HEK293 (cell line): ENCODE data around the gene EDAR.

Experiments
- GFI1B ChIP-seq: fragments of 450-650 bp; formaldehyde crosslinking; IDR thresholded peaks from 2 replicates; pipeline ENCODE4 v1.5.1; 2016; ENCODE audit warnings: missing biosample characterization, missing genetic modification characterization
- IKZF3 ChIP-seq: fragments of 450-650 bp; IDR thresholded peaks from 2 replicates; pipeline ENCODE4 v1.5.0; 2018; ENCODE audit warnings: missing biosample characterization, mild to moderate bottlenecking, missing genetic modification characterization, moderate library complexity
- KLF16 ChIP-seq: fragments of 450-650 bp; formaldehyde crosslinking; IDR thresholded peaks from 2 replicates; pipeline ENCODE4 v1.5.1; 2017; ENCODE audit warnings: missing biosample characterization, missing genetic modification characterization
- MEIS1 ChIP-seq: sonication (generic); formaldehyde crosslinking; IDR thresholded peaks from 2 replicates; pipeline ENCODE4 v1.8.1; 2022; ENCODE audit warnings: missing genetic modification reagents, mild to moderate bottlenecking, borderline replicate concordance
- SP2 ChIP-seq: fragments of 450-650 bp; formaldehyde crosslinking; IDR thresholded peaks from 2 replicates; pipeline ENCODE4 v1.5.1; 2016; ENCODE audit warnings: missing biosample characterization, missing genetic modification characterization
- ZBTB26 ChIP-seq: fragments of 450-650 bp; formaldehyde crosslinking; optimal IDR thresholded peaks from 2 replicates; pipeline ENCODE3; 2016; ENCODE audit warnings: missing biosample characterization, mild to moderate bottlenecking, missing genetic modification characterization
- ZBTB48 ChIP-seq: fragments of 450-650 bp; formaldehyde crosslinking; IDR thresholded peaks from 2 replicates; pipeline ENCODE4 v1.5.1; 2016; ENCODE audit warnings: missing biosample characterization, missing genetic modification characterization
- ZBTB7A ChIP-seq: fragments of 450-650 bp; formaldehyde crosslinking; IDR thresholded peaks from 2 replicates; pipeline ENCODE4 v1.5.1; 2016; ENCODE audit warnings: low read depth, missing biosample characterization, missing genetic modification characterization
- ZNF114 ChIP-seq: fragments of 450-650 bp; formaldehyde crosslinking; IDR thresholded peaks from 2 replicates; pipeline ENCODE4 v1.5.0; 2017; ENCODE audit warnings: missing biosample characterization, missing genetic modification characterization
- ZNF157 ChIP-seq: fragments of 450-650 bp; formaldehyde crosslinking; IDR thresholded peaks from 2 replicates; pipeline ENCODE4 v1.5.1; 2016; ENCODE audit warnings: missing biosample characterization, missing genetic modification characterization
- ZNF202 ChIP-seq: fragments of 450-650 bp; formaldehyde crosslinking; IDR thresholded peaks from 2 replicates; pipeline ENCODE4 v1.5.1; 2016; ENCODE audit warnings: missing biosample characterization, missing genetic modification characterization, borderline replicate concordance
- ZNF221 ChIP-seq: fragments of 450-650 bp; formaldehyde crosslinking; IDR thresholded peaks from 2 replicates; pipeline ENCODE4 v1.5.1; 2017; ENCODE audit warnings: missing biosample characterization, missing genetic modification characterization, borderline replicate concordance
- ZNF23 ChIP-seq: fragments of 450-650 bp; formaldehyde crosslinking; IDR thresholded peaks from 2 replicates; pipeline ENCODE4 v1.5.1; 2016; ENCODE audit warnings: missing biosample characterization, missing genetic modification characterization, borderline replicate concordance
- ZNF280D ChIP-seq: fragments of 450-650 bp; formaldehyde crosslinking; IDR thresholded peaks from 2 replicates; pipeline ENCODE4 v1.5.1; 2016; ENCODE audit warnings: missing biosample characterization, missing genetic modification characterization
- ZNF311 ChIP-seq: fragments of 450-650 bp; formaldehyde crosslinking; IDR thresholded peaks from 2 replicates; pipeline ENCODE4 v1.5.1; 2017; ENCODE audit warnings: missing biosample characterization, missing genetic modification characterization, borderline replicate concordance
- ZNF335 ChIP-seq: fragments of 450-650 bp; formaldehyde crosslinking; conservative IDR thresholded peaks from 2 replicates; pipeline ENCODE4 v1.5.1; 2016; ENCODE audit warnings: missing biosample characterization, missing genetic modification characterization
- ZNF354C ChIP-seq: fragments of 450-650 bp; formaldehyde crosslinking; IDR thresholded peaks from 2 replicates; pipeline ENCODE4 v1.5.1; 2016; ENCODE audit warnings: missing biosample characterization, missing genetic modification characterization, low read depth, borderline replicate concordance
- ZNF514 ChIP-seq: fragments of 450-650 bp; formaldehyde crosslinking; IDR thresholded peaks from 2 replicates; pipeline ENCODE4 v1.5.1; 2016; ENCODE audit warnings: missing biosample characterization, missing genetic modification characterization
- ZNF561 ChIP-seq: fragments of 450-650 bp; IDR thresholded peaks from 2 replicates; pipeline ENCODE4 v1.5.1; 2018; ENCODE audit warnings: missing biosample characterization, missing genetic modification characterization, borderline replicate concordance
- ZNF610 ChIP-seq: fragments of 450-650 bp; formaldehyde crosslinking; IDR thresholded peaks from 2 replicates; pipeline ENCODE4 v1.5.1; 2016; ENCODE audit warnings: missing biosample characterization, missing genetic modification characterization, borderline replicate concordance
- ZNF621 ChIP-seq: fragments of 450-650 bp; formaldehyde crosslinking; IDR thresholded peaks from 2 replicates; pipeline ENCODE4 v1.5.1; 2017; ENCODE audit warnings: missing biosample characterization, missing genetic modification characterization
- ZNF626 ChIP-seq: fragments of 450-650 bp; sonication (Bioruptor Pico); formaldehyde crosslinking; IDR thresholded peaks from 2 replicates; pipeline ENCODE4 v1.5.1; 2018; ENCODE audit warnings: missing biosample characterization, missing genetic modification characterization, inconsistent platforms
- ZNF629 ChIP-seq: fragments of 450-650 bp; formaldehyde crosslinking; IDR thresholded peaks from 2 replicates; pipeline ENCODE4 v1.5.1; 2017; ENCODE audit warnings: missing biosample characterization, missing genetic modification characterization
- ZNF658 ChIP-seq: fragments of 450-650 bp; formaldehyde crosslinking; IDR thresholded peaks from 2 replicates; pipeline ENCODE4; 2016; ENCODE audit warnings: missing biosample characterization, missing genetic modification characterization
- ZNF670 ChIP-seq: fragments of 450-650 bp; formaldehyde crosslinking; IDR thresholded peaks from 2 replicates; pipeline ENCODE4 v1.5.1; 2016; ENCODE audit warnings: missing biosample characterization, missing genetic modification characterization, low read depth
- ZNF701 ChIP-seq: fragments of 450-650 bp; formaldehyde crosslinking; IDR thresholded peaks from 2 replicates; pipeline ENCODE4 v1.5.1; 2016; ENCODE audit warnings: missing biosample characterization, missing genetic modification characterization
- ZSCAN23 ChIP-seq: fragments of 450-650 bp; formaldehyde crosslinking; IDR thresholded peaks from 2 replicates; pipeline ENCODE4 v1.5.1; 2016; ENCODE audit warnings: missing biosample characterization, missing genetic modification characterization
- ZSCAN30 ChIP-seq: fragments of 450-650 bp; IDR thresholded peaks from 2 replicates; pipeline ENCODE4 v1.5.1; 2018; ENCODE audit warnings: missing biosample characterization, mild to moderate bottlenecking, missing genetic modification characterization, moderate library complexity
- TF ChIP-seq, protein P1 (sequence below): IDR thresholded peaks from 2 replicates; pipeline ENCODE4 v1.6.1; 2011; ENCODE audit warnings: mild to moderate bottlenecking, low read depth, low read length, borderline replicate concordance
- TF ChIP-seq, protein P2 (sequence below): fragments of 450-650 bp; IDR thresholded peaks from 2 replicates; pipeline ENCODE4 v1.5.1; 2018; ENCODE audit warnings: missing biosample characterization, mild to moderate bottlenecking, missing genetic modification characterization
- TF ChIP-seq, protein P3 (sequence below): fragments of 450-650 bp; formaldehyde crosslinking; IDR thresholded peaks from 2 replicates; pipeline ENCODE4 v1.5.1; 2016; ENCODE audit warnings: missing biosample characterization, missing genetic modification characterization

EDAR gene

GRCh38 chr2:109031476-109032228 is 42.6 kb upstream of the EDAR start (continued):
- TF ChIP-seq ZNF561 (tag by site-specific recombination) (peak; percentile 80; the same call in 1 of the 2 replicates), ZNF610 (tag by site-specific recombination) (no peak), ZNF354C (no peak), ZNF621 (tag by site-specific recombination) (no peak), ZNF658 (tag by site-specific recombination) (no peak), ZNF514 (tag by site-specific recombination) (no peak), ZNF221 (tag by site-specific recombination) (no peak), ZNF311 (tag by site-specific recombination) (no peak), ZNF202 (tag by site-specific recombination) (no peak), ZBTB48 (tag by site-specific recombination) (peak; percentile 44; the same call in 1 of the 2 replicates), ZBTB7A (no peak), ZNF670 (tag by site-specific recombination) (no peak), ZNF114 (tag by site-specific recombination) (no peak), KLF16 (tag by site-specific recombination) (no peak; the same call in 1 of the 2 replicates), ZNF23 (no peak), ZNF701 (no peak), ZSCAN30 (tag by site-specific recombination) (no peak), ZNF280D (no peak), IKZF3 (tag by site-specific recombination) (peak; percentile 76), SP2 (tag by site-specific recombination) (peak; percentile 47), ZBTB26 (tag by site-specific recombination) (peak; percentile 78), ZNF157 (tag by site-specific recombination) (no peak), ZNF629 (no peak), GFI1B (tag by site-specific recombination) (0 out of 2 replicates have a peak, but pooled peaks have one; percentile 39), ZSCAN23 (tag by site-specific recombination) (no peak), ZNF335 (tag by site-specific recombination) (peak; percentile 72), ZNF626 (tag by site-specific recombination) (no peak), MEIS1 (CRISPR knock-in tag) (no peak)
- TF ChIP-seq, protein P1, sequence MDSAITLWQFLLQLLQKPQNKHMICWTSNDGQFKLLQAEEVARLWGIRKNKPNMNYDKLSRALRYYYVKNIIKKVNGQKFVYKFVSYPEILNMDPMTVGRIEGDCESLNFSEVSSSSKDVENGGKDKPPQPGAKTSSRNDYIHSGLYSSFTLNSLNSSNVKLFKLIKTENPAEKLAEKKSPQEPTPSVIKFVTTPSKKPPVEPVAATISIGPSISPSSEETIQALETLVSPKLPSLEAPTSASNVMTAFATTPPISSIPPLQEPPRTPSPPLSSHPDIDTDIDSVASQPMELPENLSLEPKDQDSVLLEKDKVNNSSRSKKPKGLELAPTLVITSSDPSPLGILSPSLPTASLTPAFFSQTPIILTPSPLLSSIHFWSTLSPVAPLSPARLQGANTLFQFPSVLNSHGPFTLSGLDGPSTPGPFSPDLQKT, result no peak
- TF ChIP-seq, protein P2, sequence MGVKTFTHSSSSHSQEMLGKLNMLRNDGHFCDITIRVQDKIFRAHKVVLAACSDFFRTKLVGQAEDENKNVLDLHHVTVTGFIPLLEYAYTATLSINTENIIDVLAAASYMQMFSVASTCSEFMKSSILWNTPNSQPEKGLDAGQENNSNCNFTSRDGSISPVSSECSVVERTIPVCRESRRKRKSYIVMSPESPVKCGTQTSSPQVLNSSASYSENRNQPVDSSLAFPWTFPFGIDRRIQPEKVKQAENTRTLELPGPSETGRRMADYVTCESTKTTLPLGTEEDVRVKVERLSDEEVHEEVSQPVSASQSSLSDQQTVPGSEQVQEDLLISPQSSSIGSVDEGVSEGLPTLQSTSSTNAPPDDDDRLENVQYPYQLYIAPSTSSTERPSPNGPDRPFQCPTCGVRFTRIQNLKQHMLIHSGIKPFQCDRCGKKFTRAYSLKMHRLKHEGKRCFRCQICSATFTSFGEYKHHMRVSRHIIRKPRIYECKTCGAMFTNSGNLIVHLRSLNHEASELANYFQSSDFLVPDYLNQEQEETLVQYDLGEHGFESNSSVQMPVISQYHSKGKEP, result 0 out of 2 replicates have a peak, but pooled peaks have one; percentile 8
- TF ChIP-seq, protein P3, sequence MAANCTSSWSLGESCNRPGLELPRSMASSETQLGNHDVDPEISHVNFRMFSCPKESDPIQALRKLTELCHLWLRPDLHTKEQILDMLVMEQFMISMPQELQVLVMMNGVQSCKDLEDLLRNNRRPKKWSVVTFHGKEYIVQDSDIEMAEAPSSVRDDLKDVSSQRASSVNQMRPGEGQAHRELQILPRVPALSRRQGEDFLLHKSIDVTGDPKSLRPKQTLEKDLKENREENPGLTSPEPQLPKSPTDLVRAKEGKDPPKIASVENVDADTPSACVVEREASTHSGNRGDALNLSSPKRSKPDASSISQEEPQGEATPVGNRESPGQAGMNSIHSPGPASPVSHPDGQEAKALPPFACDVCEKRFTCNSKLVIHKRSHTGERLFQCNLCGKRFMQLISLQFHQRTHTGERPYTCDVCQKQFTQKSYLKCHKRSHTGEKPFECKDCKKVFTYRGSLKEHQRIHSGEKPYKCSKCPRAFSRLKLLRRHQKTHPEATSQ (tag by site-specific recombination), result no peak
